NOMO-1 treated with dmso at 0.1 percent for 144 hours (cell line): ENCODE results near the gene PGGHG.
A peak's percentile ranks its signal among the peaks of the same experiment; 100 is the strongest.
"Not testable (repeated sequence)": the region's sequence is repeated elsewhere in the genome, so short reads cannot be mapped to it uniquely, and the experiment has no call there.

Experiments used
- DNase-seq: peaks from one replicate; lab custom pipeline; 2025; ENCODE audit not compliant: unreplicated experiment; lab: John Stamatoyannopoulos, UW

The PGGHG gene

GRCh38 chr11:313787-314553 lies 25.0 kb downstream of the PGGHG start, which contains the start of gene IFITM1:
Gene IFITM1 (plus strand): TSS chr11:314040. CDS start chr11:314171, 131 bp downstream.
- no peak for DNase-seq

- not testable (repeated sequence) for DNase-seq
Observed at GRCh38 chr11:314554-314875, 25.6 kb downstream of the PGGHG start.

- no peak for DNase-seq
Observed at GRCh38 chr11:315051-315481, 26.1 kb downstream of the PGGHG start.

GRCh38 chr11:315516-315994 lies 26.6 kb downstream of the PGGHG start:
- DNase-seq, result no peak

GRCh38 chr11:316031-316701 lies 27.2 kb downstream of the PGGHG start:
- no peak for DNase-seq

- no peak for DNase-seq
Observed at GRCh38 chr11:316891-317301, 28.0 kb downstream of the PGGHG start.

- not testable (repeated sequence) for DNase-seq
Observed at GRCh38 chr11:317668-318404, 28.9 kb downstream of the PGGHG start.

GRCh38 chr11:318405-319120 lies 29.6 kb downstream of the PGGHG start:
- not testable (repeated sequence) for DNase-seq

GRCh38 chr11:319121-319887 lies 30.4 kb downstream of the PGGHG start:
- DNase-seq, result not testable (repeated sequence)

GRCh38 chr11:319888-320273 lies 31.0 kb downstream of the PGGHG start:
- DNase-seq, result not testable (repeated sequence)

GRCh38 chr11:324156-324555 lies 35.2 kb downstream of the PGGHG start:
- no peak for DNase-seq

GRCh38 chr11:324593-325517 lies 35.9 kb downstream of the PGGHG start:
- not testable (repeated sequence) for DNase-seq

GRCh38 chr11:325796-326591 lies 37.1 kb downstream of the PGGHG start:
- no peak for DNase-seq

GRCh38 chr11:326592-326841 lies 37.6 kb downstream of the PGGHG start:
- no peak for DNase-seq

GRCh38 chr11:326842-327580 lies 38.1 kb downstream of the PGGHG start:
- peak; percentile 89 for DNase-seq

GRCh38 chr11:327581-327923 lies 38.6 kb downstream of the PGGHG start:
- no peak for DNase-seq

GRCh38 chr11:328012-328411 lies 39.1 kb downstream of the PGGHG start:
- DNase-seq, result no peak

- not testable (repeated sequence) for DNase-seq
Observed at GRCh38 chr11:328516-329100, 39.7 kb downstream of the PGGHG start.
